ENCODE measurements around the gene IRX2. TPM values are rescaled to one million over a fixed set of nuclear protein-coding genes. Genes with fewer than 3 reads are reported as not detected.

The IRX2 gene
- total RNA-seq, 3 donors from 2014 or later, result 0.09 to 0.51 TPM; not detected in 1

DNA sequence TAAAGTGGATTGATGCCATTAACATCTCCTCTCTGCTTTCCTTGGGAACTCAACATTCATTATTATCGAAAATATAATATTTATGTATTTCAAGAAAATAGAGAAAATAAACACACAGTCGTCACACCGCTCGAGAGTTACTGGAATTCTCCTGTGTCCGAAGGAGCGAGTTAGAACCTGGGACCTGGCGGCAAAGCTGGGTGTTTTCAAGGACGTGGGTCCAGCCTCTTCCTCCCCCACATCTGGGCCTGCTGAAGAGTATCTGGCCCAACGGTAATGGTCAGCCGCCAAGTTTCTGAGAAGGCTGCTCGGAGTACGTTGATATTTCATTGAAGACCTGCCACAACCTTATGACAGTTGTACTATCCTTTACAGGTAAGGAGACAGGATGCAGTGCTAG, 47.9 kb downstream of the IRX2 start:
- intact Hi-C loops (cut with DNase I, micrococcal nuclease), result no loop called here
- ATAC-seq, result no peak
- Histone ChIP-seq H3K4me3 (no peak overlapping the region), H3K36me3 (ENCODE audit: low read depth) (no peaks in the 10 kb centered on the region), H3K9me3 (no peaks in the 10 kb centered on the region), H3K4me1 (ENCODE audit: low read depth) (no peaks in the 10 kb centered on the region)
- DNase-seq, result no peak
- TF ChIP-seq, protein P1, sequence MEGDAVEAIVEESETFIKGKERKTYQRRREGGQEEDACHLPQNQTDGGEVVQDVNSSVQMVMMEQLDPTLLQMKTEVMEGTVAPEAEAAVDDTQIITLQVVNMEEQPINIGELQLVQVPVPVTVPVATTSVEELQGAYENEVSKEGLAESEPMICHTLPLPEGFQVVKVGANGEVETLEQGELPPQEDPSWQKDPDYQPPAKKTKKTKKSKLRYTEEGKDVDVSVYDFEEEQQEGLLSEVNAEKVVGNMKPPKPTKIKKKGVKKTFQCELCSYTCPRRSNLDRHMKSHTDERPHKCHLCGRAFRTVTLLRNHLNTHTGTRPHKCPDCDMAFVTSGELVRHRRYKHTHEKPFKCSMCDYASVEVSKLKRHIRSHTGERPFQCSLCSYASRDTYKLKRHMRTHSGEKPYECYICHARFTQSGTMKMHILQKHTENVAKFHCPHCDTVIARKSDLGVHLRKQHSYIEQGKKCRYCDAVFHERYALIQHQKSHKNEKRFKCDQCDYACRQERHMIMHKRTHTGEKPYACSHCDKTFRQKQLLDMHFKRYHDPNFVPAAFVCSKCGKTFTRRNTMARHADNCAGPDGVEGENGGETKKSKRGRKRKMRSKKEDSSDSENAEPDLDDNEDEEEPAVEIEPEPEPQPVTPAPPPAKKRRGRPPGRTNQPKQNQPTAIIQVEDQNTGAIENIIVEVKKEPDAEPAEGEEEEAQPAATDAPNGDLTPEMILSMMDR (IDR thresholded peaks at IDR 0.05), result no peak

DNA sequence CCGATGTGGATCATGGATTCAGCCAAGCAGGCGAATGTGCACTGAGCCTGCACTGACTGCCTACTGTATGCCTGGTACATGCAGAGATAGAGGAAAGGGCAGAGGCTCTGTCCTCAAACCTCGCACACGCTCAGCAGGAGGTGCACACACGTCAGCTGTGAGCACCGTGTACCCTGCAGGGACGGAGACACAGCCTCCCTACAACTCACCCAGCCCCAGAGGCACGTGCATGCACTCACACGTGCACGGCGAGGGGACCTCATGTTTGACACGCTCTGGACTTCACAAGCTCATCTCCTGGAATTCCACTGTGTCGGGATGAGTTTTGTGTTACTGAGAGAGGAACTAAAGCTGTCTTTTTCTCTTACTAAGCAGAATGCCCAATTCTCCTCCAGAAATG, 48.4 kb downstream of the IRX2 start:
- intact Hi-C loops (cut with DNase I, micrococcal nuclease), result no loop called here
- Histone ChIP-seq H3K9me3 (no peaks in the 10 kb centered on the region), H3K36me3 (ENCODE audit: low read depth) (no peaks in the 10 kb centered on the region), H3K4me3 (no peak overlapping the region), H3K4me1 (ENCODE audit: low read depth) (no peaks in the 10 kb centered on the region)
- TF ChIP-seq, protein P1 (IDR thresholded peaks at IDR 0.05), result no peak
- ATAC-seq (no peak), DNase-seq (no peak)

DNA sequence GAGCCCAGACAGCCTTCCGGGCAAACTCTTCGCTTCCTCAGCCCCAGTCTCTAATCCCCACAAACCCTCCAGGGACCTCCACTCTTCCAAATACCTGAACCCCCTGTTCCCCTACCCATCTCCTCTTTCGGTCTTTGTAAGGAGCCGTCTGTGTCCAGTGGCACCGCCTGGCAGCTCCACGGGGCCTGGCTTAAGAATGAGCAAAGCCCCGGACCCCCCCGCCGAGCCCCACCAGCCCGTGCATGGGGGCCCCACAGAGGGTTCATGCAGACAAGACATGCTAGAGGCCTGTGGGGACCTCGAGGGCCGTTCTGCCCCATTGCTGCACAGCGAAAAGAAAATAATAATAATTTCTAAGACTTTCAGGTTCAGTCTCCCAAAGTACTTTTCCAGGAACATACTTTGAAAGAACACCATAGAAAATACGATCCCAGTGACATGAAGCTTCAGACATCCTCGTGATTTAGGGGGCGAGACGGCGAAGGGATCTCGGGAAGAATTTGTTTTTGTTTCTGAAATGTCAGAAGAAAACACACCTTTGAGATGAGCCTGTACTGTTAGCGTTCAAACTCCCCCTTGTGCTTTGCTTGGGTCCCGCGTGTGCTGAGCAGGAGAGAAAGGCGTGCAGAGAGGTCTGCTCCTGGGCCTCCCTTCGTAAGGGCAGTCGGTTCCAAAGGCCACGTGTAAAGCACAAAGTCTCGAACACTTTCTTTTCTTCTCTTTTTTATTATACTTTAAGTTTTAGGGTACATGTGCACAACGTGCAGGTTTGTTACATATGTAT, 49.2 kb downstream of the IRX2 start:
- DNase-seq (no peak), ATAC-seq (no peak)
- H3K4me3 ChIP-seq, result no peak overlapping the region
- TF ChIP-seq, protein P1 (IDR thresholded peaks at IDR 0.05), result no peak
- H3K4me1 ChIP-seq (ENCODE audit: low read depth), result no peaks in the 10 kb centered on the region
- intact Hi-C loops (cut with DNase I, micrococcal nuclease), result no loop called here
- H3K36me3 ChIP-seq (ENCODE audit: low read depth), result no peaks in the 10 kb centered on the region
- H3K9me3 ChIP-seq, result no peaks in the 10 kb centered on the region

DNA sequence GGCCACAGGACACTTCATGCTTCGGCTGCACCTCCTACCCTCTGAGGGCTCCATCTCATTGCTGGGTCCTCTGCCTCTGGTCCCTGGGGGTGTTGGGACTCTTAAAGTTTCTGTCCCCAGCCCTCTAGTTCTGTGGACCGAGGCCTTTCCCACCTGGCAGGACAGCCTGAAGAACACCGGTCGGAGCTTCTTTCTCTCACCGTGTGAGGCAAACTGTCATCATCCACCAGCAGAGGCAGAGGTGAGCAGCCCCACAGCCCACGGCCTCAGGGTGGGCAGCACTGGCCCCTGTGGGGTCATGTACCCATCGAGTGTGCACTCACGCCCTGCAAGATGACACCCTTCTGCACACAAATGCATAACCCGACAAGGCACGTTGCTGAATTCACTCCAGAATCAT, 49.9 kb downstream of the IRX2 start:
- ATAC-seq (no peak), DNase-seq (no peak)
- no peaks in the 10 kb centered on the region for H3K4me1 ChIP-seq (ENCODE audit: low read depth)
- H3K36me3 ChIP-seq (ENCODE audit: low read depth), result no peaks in the 10 kb centered on the region
- H3K9me3 ChIP-seq, result no peaks in the 10 kb centered on the region
- no peak overlapping the region for H3K4me3 ChIP-seq
- intact Hi-C loops (cut with DNase I, micrococcal nuclease), result no loop called here
- TF ChIP-seq, protein P1 (IDR thresholded peaks at IDR 0.05), result no peak

DNA sequence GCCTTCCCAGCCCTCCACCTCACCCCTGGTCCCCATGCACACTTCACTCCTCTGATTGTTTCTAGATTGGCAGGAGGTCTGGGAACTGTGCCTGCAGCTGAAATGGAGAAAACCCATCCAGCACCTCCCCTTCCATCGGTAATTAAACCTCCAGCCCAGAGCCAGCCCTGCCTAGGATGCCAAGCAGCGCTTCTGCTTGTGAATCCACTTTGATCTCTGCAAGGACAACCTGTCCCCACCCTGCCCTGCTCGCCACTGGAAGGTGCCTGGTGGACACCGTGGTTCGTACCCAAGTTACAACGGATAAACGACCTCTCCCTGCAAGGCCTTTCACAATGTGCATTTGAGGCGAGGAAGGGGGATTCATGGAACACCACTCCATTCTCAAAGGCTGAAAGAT, 50.6 kb downstream of the IRX2 start:
- H3K4me3 ChIP-seq, result no peak overlapping the region
- ATAC-seq (no peak), DNase-seq (no peak)
- intact Hi-C loops (cut with DNase I, micrococcal nuclease), result no loop called here
- no peaks in the 10 kb centered on the region for H3K4me1 ChIP-seq (ENCODE audit: low read depth)
- TF ChIP-seq, protein P1 (IDR thresholded peaks at IDR 0.05), result no peak
- H3K9me3 ChIP-seq, result no peaks in the 10 kb centered on the region
- no peaks in the 10 kb centered on the region for H3K36me3 ChIP-seq (ENCODE audit: low read depth)

All from mucosa of descending colon (tissue), 3 donors.